MM.1S (cell line): ENCODE results near the gene FBN2.

Experiments
- DNase-seq: peaks from one replicate; pipeline ENCODE4 v3.0.0-alpha.2; 2015
- H2AFZ ChIP-seq: fragments of 300-600 bp; sonication (generic); 2 replicates; pipeline ENCODE4 v1.6.0; 2016; ENCODE audit warnings: antibody characterized with exemption, low read length
- H3F3A ChIP-seq: fragments of 300-600 bp; sonication (generic); 2 replicates; pipeline ENCODE4 v1.6.1; 2016; ENCODE audit warnings: mild to moderate bottlenecking, antibody characterized with exemption, low read length, moderate library complexity, mixed read lengths; ENCODE audit not compliant: insufficient read depth
- H3K27ac ChIP-seq: fragments of 300-600 bp; sonication (generic); 2 replicates; pipeline ENCODE4 v1.5.1; 2016; ENCODE audit warnings: mild to moderate bottlenecking, low read length
- H3K27me3 ChIP-seq: fragments of 300-600 bp; sonication (generic); replicated peaks from 2 replicates; pipeline ENCODE4 v1.6.0; 2016; ENCODE audit warnings: low read length; ENCODE audit not compliant: insufficient read depth
- H3K36me3 ChIP-seq: fragments of 300-600 bp; sonication (generic); replicated peaks from 2 replicates; pipeline ENCODE4 v1.6.1; 2016; ENCODE audit warnings: mild to moderate bottlenecking, low read length, mixed read lengths; ENCODE audit not compliant: insufficient read depth
- H3K4me1 ChIP-seq: fragments of 300-600 bp; sonication (generic); 2 replicates; pipeline ENCODE4 v1.6.1; 2016; ENCODE audit warnings: low read length, mixed read lengths
- H3K4me2 ChIP-seq: fragments of 300-600 bp; sonication (generic); 2 replicates; pipeline ENCODE4 v1.6.0; 2016; ENCODE audit warnings: low read depth, low read length
- H3K4me3 ChIP-seq: fragments of 300-600 bp; sonication (generic); 2 replicates; pipeline ENCODE4 v1.5.1; 2016; ENCODE audit warnings: low read length, mixed read lengths
- H3K79me2 ChIP-seq: fragments of 300-600 bp; sonication (generic); 2 replicates; pipeline ENCODE4 v1.6.1; 2016; ENCODE audit warnings: mixed run types, low read length, mixed read lengths
- H3K9ac ChIP-seq: fragments of 300-600 bp; sonication (generic); 2 replicates; pipeline ENCODE4 v1.6.1; 2016; ENCODE audit warnings: low read length, mixed read lengths
- H3K9me2 ChIP-seq: fragments of 300-600 bp; sonication (generic); replicated peaks from 2 replicates; pipeline ENCODE4 v1.6.1; 2016; ENCODE audit warnings: mild to moderate bottlenecking, low read length, mixed read lengths; ENCODE audit not compliant: insufficient read depth
- H3K9me3 ChIP-seq: fragments of 300-600 bp; sonication (generic); replicated peaks from 2 replicates; pipeline ENCODE4 v1.6.1; 2016; ENCODE audit warnings: mild to moderate bottlenecking, low read length, mixed read lengths; ENCODE audit not compliant: insufficient read depth
- H4K20me1 ChIP-seq: fragments of 300-600 bp; sonication (generic); 2 replicates; pipeline ENCODE4 v1.6.1; 2016; ENCODE audit warnings: mild to moderate bottlenecking, low read length, moderate library complexity, mixed read lengths; ENCODE audit not compliant: insufficient read depth
- CTCF ChIP-seq: fragments of 300-600 bp; sonication (generic); IDR thresholded peaks from 2 replicates; pipeline ENCODE4 v1.5.1; 2016; ENCODE audit warnings: antibody characterized with exemption, low read length, mixed read lengths
- EZH2 ChIP-seq: fragments of 300-600 bp; sonication (generic); optimal IDR thresholded peaks from 2 replicates; pipeline ENCODE3; 2017; ENCODE audit warnings: low read depth, mild to moderate bottlenecking, antibody characterized with exemption, low read length, mixed read lengths
- EZH2phosphoT487 ChIP-seq: fragments of 300-600 bp; sonication (generic); IDR thresholded peaks from 2 replicates; pipeline ENCODE4 v1.6.1; 2018; ENCODE audit warnings: antibody characterized with exemption, low read length

FBN2 gene

GRCh38 chr5:128274441-128274840 is 263.6 kb downstream of the FBN2 start:
- no peaks in the 10 kb centered on the region for H4K20me1 ChIP-seq
- H3K9me3 ChIP-seq: no peaks in the 10 kb centered on the region
- H3K4me3 ChIP-seq: no peak overlapping the region
- TF ChIP-seq EZH2: no peak
- no peak for TF ChIP-seq EZH2phosphoT487
- TF ChIP-seq CTCF: no peak
- H3K4me2 ChIP-seq: no peak overlapping the region
- no peaks in the 10 kb centered on the region for H3F3A ChIP-seq
- H3K9ac ChIP-seq: no peak overlapping the region
- no peaks in the 10 kb centered on the region for H3K9me2 ChIP-seq
- no peaks in the 10 kb centered on the region for H3K36me3 ChIP-seq
- no peak for DNase-seq
- no peaks in the 10 kb centered on the region for H3K4me1 ChIP-seq
- H3K79me2 ChIP-seq: no peaks in the 10 kb centered on the region
- H2AFZ ChIP-seq: no peak overlapping the region
- no peak overlapping the region for H3K27ac ChIP-seq
- no peaks in the 10 kb centered on the region for H3K27me3 ChIP-seq

- Histone ChIP-seq H3F3A (no peaks in the 10 kb centered on the region), H4K20me1 (no peaks in the 10 kb centered on the region), H3K79me2 (no peaks in the 10 kb centered on the region), H3K27ac (no peak overlapping the region), H3K4me2 (no peak overlapping the region), H3K9me2 (no peaks in the 10 kb centered on the region), H3K4me3 (no peak overlapping the region), H3K9me3 (no peaks in the 10 kb centered on the region), H3K9ac (no peak overlapping the region), H3K36me3 (no peaks in the 10 kb centered on the region), H2AFZ (no peak overlapping the region), H3K4me1 (no peaks in the 10 kb centered on the region), H3K27me3 (no peaks in the 10 kb centered on the region)
- TF ChIP-seq EZH2phosphoT487 (no peak), EZH2 (no peak), CTCF (no peak)
- DNase-seq: no peak
These were observed 264.3 kb downstream of the FBN2 start for GRCh38 chr5:128273736-128274135.

- TF ChIP-seq EZH2phosphoT487 (no peak), EZH2 (no peak), CTCF (no peak)
- no peak overlapping the region for H3K4me3 ChIP-seq
- H4K20me1 ChIP-seq: no peaks in the 10 kb centered on the region
- H3K9ac ChIP-seq: no peak overlapping the region
- H2AFZ ChIP-seq: no peak overlapping the region
- no peaks in the 10 kb centered on the region for H3K79me2 ChIP-seq
- H3F3A ChIP-seq: no peaks in the 10 kb centered on the region
- DNase-seq: no peak
- no peak overlapping the region for H3K4me2 ChIP-seq
- no peaks in the 10 kb centered on the region for H3K9me2 ChIP-seq
- no peaks in the 10 kb centered on the region for H3K4me1 ChIP-seq
- no peak overlapping the region for H3K27ac ChIP-seq
- H3K36me3 ChIP-seq: no peaks in the 10 kb centered on the region
- H3K9me3 ChIP-seq: no peaks in the 10 kb centered on the region
- H3K27me3 ChIP-seq: no peaks in the 10 kb centered on the region
These were observed 266.1 kb downstream of the FBN2 start for GRCh38 chr5:128271859-128272464.
